Fibroblast of mammary gland (primary cell): Measurements from ENCODE around the gene NR2F6.

Source experiments
- DNase-seq: peaks from one replicate; pipeline ENCODE4 v3.0.0-alpha.2; 2010; ENCODE audit warnings: low read depth
- H3K4me3 ChIP-seq: 2 replicates; pipeline ENCODE4 v1.5.1; 2011; ENCODE audit warnings: low read depth, mild to moderate bottlenecking, low read length, moderate library complexity; ENCODE audit not compliant: control insufficient read depth
- TF ChIP-seq, protein P1 (sequence below): conservative IDR thresholded peaks from 2 replicates; pipeline ENCODE4 v1.5.1; 2011; ENCODE audit warnings: low read depth, low read length, inconsistent platforms; ENCODE audit not compliant: control insufficient read depth, insufficient read depth

The NR2F6 gene

DNA sequence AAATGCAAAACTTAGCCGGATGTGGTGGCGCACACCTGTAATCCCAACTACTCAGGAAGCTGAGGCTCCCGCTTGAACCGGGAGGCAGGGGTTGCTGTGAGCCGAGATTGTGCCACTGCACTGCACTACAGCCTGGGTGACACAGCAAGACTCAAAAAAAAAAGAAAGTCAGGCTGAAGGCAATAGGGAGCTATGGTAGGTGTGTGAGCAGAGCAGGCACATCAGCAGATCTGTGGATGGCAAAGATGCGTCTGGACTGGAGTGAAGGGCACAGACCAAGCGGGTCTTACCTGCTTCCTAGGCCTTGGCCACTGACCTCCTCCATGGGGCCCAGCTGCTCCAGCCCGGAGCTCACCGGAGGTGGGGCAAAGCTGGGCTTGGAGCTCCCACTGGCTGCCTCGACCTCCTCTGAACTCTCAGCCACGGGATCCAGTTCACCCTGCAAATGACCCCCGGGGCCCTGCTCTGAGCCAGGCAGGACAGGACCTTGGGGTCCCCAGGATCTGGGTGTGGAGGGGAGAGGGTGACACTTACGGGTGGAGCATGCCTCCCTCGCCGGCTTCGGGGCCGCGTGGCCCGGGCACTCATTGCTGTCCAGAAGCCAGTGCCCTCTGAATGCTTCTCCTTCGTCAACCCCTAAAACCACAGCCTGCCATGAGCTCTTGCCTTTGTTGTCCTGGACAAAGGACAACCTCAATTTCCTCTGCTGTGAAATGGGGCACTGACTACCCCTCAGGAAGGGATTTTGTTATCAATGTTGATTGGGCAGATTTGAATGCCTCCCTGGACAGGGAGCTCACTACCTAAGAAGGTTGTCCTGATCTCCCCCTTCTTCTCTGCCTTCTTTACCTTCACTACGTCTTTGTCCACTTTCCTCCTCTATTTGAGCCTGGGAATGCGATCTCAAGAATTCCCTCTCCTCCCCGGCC lies 18.3 kb upstream of the NR2F6 start:
- no peak for DNase-seq
- TF ChIP-seq, protein P1, sequence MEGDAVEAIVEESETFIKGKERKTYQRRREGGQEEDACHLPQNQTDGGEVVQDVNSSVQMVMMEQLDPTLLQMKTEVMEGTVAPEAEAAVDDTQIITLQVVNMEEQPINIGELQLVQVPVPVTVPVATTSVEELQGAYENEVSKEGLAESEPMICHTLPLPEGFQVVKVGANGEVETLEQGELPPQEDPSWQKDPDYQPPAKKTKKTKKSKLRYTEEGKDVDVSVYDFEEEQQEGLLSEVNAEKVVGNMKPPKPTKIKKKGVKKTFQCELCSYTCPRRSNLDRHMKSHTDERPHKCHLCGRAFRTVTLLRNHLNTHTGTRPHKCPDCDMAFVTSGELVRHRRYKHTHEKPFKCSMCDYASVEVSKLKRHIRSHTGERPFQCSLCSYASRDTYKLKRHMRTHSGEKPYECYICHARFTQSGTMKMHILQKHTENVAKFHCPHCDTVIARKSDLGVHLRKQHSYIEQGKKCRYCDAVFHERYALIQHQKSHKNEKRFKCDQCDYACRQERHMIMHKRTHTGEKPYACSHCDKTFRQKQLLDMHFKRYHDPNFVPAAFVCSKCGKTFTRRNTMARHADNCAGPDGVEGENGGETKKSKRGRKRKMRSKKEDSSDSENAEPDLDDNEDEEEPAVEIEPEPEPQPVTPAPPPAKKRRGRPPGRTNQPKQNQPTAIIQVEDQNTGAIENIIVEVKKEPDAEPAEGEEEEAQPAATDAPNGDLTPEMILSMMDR: no peak
- H3K4me3 ChIP-seq: no peak overlapping the region

DNA sequence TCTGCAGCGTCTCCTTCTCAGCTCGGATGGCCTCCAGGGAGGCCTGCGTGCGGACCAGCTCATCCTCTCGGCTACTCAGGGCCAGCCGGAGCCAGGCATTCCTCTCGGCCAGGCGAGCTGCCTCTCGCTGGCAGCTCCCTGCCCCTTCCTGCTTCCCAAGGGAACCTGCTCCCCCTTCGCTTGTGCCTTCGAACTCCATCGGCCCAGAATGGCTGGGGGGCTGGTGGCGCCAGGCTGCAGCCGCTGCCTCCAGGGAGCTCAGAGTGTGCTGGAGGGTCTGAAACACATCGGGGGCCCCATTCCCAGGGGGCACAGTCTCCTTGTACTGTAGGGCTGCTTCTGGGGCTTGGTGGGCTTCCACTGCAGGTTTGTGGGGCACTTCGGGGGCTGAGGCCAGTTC lies 16.8 kb upstream of the NR2F6 start:
- H3K4me3 ChIP-seq: no peak overlapping the region
- TF ChIP-seq, protein P1: no peak
- DNase-seq: no peak

DNA sequence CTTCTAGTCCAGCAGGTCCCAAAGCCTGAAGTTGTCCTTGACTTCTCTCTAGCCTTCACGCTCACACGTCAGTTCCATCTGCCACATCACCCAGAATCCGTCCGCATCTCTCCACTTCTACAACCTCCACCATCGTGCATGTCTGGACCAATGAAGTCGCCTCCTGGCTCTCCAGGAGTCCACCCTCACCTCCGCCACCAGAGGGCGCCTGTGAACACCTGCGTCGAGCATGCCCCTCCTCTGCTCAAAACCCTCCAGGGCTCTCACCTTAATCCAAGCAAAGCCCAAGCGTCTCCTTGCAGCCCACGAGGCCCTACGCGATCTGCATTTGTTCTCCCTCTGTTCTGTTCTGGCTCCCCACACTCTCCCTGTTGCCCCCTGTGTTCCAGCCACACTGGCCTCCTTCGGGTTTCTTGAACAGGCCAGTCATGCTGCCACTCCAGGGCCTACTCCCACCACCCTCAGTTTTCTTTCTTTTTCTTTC lies 15.2 kb upstream of the NR2F6 start:
- TF ChIP-seq, protein P1: peak; percentile 86
- peak; percentile 75 for DNase-seq
- H3K4me3 ChIP-seq: no peak overlapping the region

DNA sequence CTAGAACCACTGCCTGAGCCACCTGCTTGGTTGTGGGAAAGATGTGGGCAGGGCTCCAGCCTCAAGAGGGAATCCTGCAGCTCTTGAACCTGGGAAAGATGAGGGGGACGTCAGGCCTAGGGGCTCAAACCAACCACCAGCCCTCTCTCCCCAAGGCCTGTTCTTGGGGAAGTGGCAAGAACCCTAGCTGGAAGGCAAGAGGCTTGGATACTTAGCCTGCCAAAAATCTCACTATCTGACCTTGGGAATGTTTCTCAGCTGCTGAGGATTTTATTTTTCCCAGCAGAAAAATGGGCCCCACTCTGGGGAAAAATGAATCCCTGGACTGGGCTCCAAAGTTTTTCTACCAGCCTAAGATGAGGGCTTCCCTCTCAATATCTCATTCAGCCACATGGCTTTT lies 14.2 kb upstream of the NR2F6 start:
- no peak overlapping the region for H3K4me3 ChIP-seq
- TF ChIP-seq, protein P1: no peak
- no peak for DNase-seq

DNA sequence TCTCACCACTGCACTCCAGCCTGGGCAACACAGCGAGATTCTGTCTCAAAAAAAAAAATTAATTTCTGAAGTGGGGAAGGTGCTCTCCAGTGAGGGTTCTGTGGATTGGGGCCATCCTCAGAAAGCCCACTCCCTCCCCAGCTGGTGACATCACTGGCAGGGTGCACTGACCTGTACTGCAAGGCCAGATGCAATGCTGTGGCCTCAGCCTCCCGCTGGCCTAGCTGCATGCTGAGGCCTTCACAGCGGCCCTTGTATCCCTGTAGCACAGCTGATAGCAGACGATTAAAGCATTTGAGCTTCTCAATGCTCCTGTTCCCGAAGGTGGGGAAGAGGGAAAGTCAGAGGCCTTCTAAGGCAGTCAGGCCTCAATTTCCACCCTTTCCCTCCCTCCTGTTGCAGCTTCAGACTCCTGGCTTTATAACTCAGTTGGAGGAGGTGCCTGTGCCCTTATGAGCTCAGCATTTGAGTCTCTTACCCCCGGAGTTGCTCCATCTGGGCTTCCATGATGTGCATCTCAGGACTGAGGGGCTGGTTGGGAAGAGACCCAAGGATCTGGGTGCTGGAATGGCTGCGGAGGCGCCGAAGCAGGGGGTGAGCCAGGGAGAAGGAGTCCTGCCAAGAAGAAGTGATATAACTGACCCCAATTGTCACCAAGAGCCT lies 13.5 kb upstream of the NR2F6 start:
- TF ChIP-seq, protein P1: no peak
- DNase-seq: no peak
- H3K4me3 ChIP-seq: no peak overlapping the region

DNA sequence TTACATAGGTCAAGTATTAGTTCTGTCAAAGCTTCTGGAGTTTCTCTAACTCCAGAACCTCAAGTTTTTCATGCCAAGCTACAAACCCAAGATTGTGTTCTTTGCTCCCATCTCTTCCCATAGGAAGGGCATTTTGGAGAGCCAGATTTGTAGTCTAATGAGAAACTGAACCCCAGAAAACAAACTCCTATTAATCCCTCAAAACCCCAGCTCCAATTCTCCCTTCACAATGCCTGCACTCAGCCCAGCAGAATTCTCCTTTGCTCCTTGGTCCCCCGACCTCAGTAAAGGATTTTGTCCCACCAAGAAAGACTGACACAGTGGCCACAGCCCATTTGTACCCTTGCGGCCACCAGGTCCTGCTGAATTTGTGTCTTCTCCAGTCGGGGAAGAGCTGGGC lies 10.4 kb upstream of the NR2F6 start:
- H3K4me3 ChIP-seq: no peak overlapping the region
- TF ChIP-seq, protein P1: no peak

More for the DNA sequence above, 10.4 kb upstream of the NR2F6 start:
- DNase-seq: no peak
